Smooth muscle cell (in vitro differentiated cells): ENCODE data around the gene OXNAD1. TPM values are rescaled to one million over a fixed set of nuclear protein-coding genes. Genes with fewer than 3 reads are reported as not detected.

Experiments
- DNase-seq: peaks from one replicate; lab custom pipeline; 2025; ENCODE audit not compliant: unreplicated experiment; lab: John Stamatoyannopoulos, UW
- H2AFZ ChIP-seq: fragments of 200-600 bp; sonication (generic); 2 replicates; pipeline ENCODE4 v1.6.0; 2016; ENCODE audit warnings: antibody characterized with exemption, low read depth, mild to moderate bottlenecking
- H3F3A ChIP-seq: fragments of 200-600 bp; sonication (generic); 2 replicates; pipeline ENCODE4 v1.6.0; 2017; ENCODE audit warnings: antibody characterized with exemption, low read depth
- H3K27ac ChIP-seq: fragments of 200-600 bp; sonication (generic); 2 replicates; pipeline ENCODE4 v1.5.1; 2016; ENCODE audit warnings: low read depth, mild to moderate bottlenecking
- H3K27me3 ChIP-seq: fragments of 200-600 bp; sonication (generic); 2 replicates; pipeline ENCODE4 v1.6.1; 2016; ENCODE audit warnings: low read depth, mild to moderate bottlenecking
- H3K36me3 ChIP-seq: fragments of 200-600 bp; sonication (generic); 2 replicates; pipeline ENCODE4 v1.5.1; 2016; ENCODE audit warnings: low read depth
- H3K4me1 ChIP-seq: fragments of 200-600 bp; sonication (generic); 2 replicates; pipeline ENCODE4 v1.5.1; 2016; ENCODE audit warnings: low read depth
- H3K4me2 ChIP-seq: fragments of 200-600 bp; sonication (generic); 2 replicates; pipeline ENCODE4 v1.6.0; 2016; ENCODE audit warnings: mild to moderate bottlenecking
- H3K4me3 ChIP-seq: fragments of 200-600 bp; sonication (generic); 2 replicates; pipeline ENCODE4 v1.5.1; 2016; ENCODE audit warnings: mild to moderate bottlenecking
- H3K79me2 ChIP-seq: fragments of 200-600 bp; sonication (generic); 2 replicates; pipeline ENCODE4 v1.6.0; 2016; ENCODE audit warnings: low read depth, mild to moderate bottlenecking
- H3K9ac ChIP-seq: fragments of 200-600 bp; sonication (generic); 2 replicates; pipeline ENCODE4 v1.6.0; 2016; ENCODE audit warnings: low read depth
- H3K9me3 ChIP-seq: fragments of 200-600 bp; sonication (generic); replicated peaks from 2 replicates; pipeline ENCODE4 v1.5.1; 2016; ENCODE audit warnings: low read depth
- H4K20me1 ChIP-seq: fragments of 200-600 bp; sonication (generic); 2 replicates; pipeline ENCODE4 v1.6.0; 2016; ENCODE audit warnings: low read depth
- WGBS: methylation state at CpG from one replicate; pipeline ENCODE4 v1.1.7; 2016; ENCODE audit warnings: low lambda C conversion rate; 5-methylcytosine and 5-hydroxymethylcytosine counted together
- polyA plus RNA-seq: library from polyadenylated mRNA; unstranded; fragments of >200 nt; fragmentation: Nextera tagmentation; extraction: Ambion mirVana; gene quantifications from 2 replicates; pipeline ENCODE4 v1.2.1, GENCODE V29; 2016
- total RNA-seq: library from RNA; depleted of rRNA; stranded (reverse); fragments of >200 nt; gene quantifications from 2 replicates; pipeline ENCODE4 v1.2.3, GENCODE V29; 2014
- TF ChIP-seq, protein P1 (sequence below): fragments of 200-600 bp; sonication (generic); IDR thresholded peaks from 2 replicates; pipeline ENCODE4 v1.5.1; 2017; ENCODE audit warnings: borderline replicate concordance, mild to moderate bottlenecking, antibody characterized with exemption; ENCODE audit not compliant: insufficient read depth, poor library complexity, severe bottlenecking

OXNAD1 gene
- total and polyA plus RNA-seq, 2 experiments from 2014 or later, result 12.4 to 15.7 TPM

DNA sequence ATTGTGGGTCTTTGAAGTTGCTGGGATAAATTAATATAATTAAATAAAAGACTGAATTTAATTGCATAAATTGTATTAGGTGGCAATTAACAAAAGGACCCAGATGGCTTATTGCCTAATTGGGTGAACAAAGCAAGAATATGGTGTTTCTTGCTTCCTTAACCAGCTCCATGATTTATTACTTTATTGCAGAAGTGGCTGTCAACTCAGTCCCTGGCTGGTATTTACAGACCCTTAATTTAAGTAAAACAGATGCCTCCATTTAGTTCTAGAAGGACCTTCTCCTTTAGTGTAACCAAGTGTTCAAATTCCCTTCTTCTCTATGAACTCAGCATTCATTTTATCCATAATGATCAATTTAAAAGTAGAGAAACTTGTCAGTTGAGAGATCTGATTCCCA, 35.3 kb upstream of the OXNAD1 start:
- H3K9ac ChIP-seq, result no peak overlapping the region
- no peak overlapping the region for H3K4me2 ChIP-seq
- no peak overlapping the region for H3K27ac ChIP-seq
- H3K27me3 ChIP-seq, result no peaks in the 10 kb centered on the region
- no peaks in the 10 kb centered on the region for H3K4me1 ChIP-seq
- no peak overlapping the region for H3K4me3 ChIP-seq
- no peak overlapping the region for H2AFZ ChIP-seq
- H4K20me1 ChIP-seq, result no peaks in the 10 kb centered on the region
- H3K36me3 ChIP-seq, result no peaks in the 10 kb centered on the region
- H3K9me3 ChIP-seq, result no peaks in the 10 kb centered on the region
- no peak for DNase-seq
- no peaks in the 10 kb centered on the region for H3K79me2 ChIP-seq
- no peaks in the 10 kb centered on the region for H3F3A ChIP-seq
- TF ChIP-seq, protein P1, sequence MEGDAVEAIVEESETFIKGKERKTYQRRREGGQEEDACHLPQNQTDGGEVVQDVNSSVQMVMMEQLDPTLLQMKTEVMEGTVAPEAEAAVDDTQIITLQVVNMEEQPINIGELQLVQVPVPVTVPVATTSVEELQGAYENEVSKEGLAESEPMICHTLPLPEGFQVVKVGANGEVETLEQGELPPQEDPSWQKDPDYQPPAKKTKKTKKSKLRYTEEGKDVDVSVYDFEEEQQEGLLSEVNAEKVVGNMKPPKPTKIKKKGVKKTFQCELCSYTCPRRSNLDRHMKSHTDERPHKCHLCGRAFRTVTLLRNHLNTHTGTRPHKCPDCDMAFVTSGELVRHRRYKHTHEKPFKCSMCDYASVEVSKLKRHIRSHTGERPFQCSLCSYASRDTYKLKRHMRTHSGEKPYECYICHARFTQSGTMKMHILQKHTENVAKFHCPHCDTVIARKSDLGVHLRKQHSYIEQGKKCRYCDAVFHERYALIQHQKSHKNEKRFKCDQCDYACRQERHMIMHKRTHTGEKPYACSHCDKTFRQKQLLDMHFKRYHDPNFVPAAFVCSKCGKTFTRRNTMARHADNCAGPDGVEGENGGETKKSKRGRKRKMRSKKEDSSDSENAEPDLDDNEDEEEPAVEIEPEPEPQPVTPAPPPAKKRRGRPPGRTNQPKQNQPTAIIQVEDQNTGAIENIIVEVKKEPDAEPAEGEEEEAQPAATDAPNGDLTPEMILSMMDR, result no peak

DNA sequence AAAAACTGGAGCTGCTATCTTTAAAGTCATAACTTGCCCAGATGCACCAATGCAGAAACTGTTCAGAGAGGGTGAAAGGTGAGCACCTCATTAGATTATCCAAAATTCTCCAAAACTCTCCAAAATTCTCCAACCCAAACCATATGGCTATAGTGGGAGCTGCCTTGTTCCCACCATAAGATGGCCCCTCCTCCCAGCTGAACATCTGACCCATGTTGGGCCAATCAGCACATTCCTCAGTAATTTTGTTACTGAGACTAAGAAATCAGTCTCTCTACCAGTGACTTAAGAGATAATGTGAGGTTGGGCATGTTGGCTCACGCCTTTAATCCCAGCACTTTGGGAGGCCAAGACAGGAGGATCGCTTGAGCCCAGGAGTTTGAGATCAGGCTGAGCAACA, 33.0 kb upstream of the OXNAD1 start:
- WGBS, result 95% methylated on average over 2 of the region's 2 CpGs

DNA sequence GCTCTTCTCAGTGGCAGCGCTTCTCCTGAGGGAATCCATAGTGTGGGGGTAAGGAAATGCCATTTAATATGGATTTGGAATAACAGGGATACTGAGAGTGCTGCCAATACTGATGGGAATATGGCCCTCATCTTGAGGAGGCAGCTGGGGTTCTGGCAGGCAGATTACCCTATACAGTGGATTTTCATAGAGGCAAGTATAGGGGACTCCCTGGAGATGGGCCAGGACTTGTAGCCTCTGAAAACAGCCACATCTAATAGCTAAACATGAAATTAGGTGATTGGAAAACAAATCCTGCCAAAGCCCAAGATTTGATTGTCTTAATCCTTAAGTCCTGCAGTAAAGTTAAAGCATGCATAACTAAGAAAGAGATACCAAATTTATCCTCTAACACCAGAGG, 31.2 kb upstream of the OXNAD1 start:
- no peaks in the 10 kb centered on the region for H3K36me3 ChIP-seq
- H3K79me2 ChIP-seq, result no peaks in the 10 kb centered on the region
- H3F3A ChIP-seq, result no peaks in the 10 kb centered on the region
- no peak overlapping the region for H2AFZ ChIP-seq
- H3K4me2 ChIP-seq, result no peak overlapping the region
- no peaks in the 10 kb centered on the region for H3K9me3 ChIP-seq
- WGBS, result 100% methylated on average over 1 of the region's 1 CpG
- no peak overlapping the region for H3K9ac ChIP-seq
- no peak overlapping the region for H3K4me3 ChIP-seq
- H4K20me1 ChIP-seq, result no peaks in the 10 kb centered on the region
- TF ChIP-seq, protein P1, result no peak
- H3K4me1 ChIP-seq, result no peaks in the 10 kb centered on the region
- H3K27me3 ChIP-seq, result no peaks in the 10 kb centered on the region
- DNase-seq, result no peak
- no peak overlapping the region for H3K27ac ChIP-seq

More for the DNA sequence above, 33.0 kb upstream of the OXNAD1 start:
- Histone ChIP-seq H3K4me2 (no peak overlapping the region), H3K4me1 (no peaks in the 10 kb centered on the region), H3K79me2 (no peaks in the 10 kb centered on the region), H3F3A (no peaks in the 10 kb centered on the region), H3K9ac (no peak overlapping the region), H3K9me3 (no peaks in the 10 kb centered on the region), H3K27me3 (no peaks in the 10 kb centered on the region), H2AFZ (no peak overlapping the region), H3K27ac (no peak overlapping the region), H4K20me1 (no peaks in the 10 kb centered on the region), H3K36me3 (no peaks in the 10 kb centered on the region), H3K4me3 (no peak overlapping the region)
- no peak for DNase-seq
- TF ChIP-seq, protein P1, result no peak

DNA sequence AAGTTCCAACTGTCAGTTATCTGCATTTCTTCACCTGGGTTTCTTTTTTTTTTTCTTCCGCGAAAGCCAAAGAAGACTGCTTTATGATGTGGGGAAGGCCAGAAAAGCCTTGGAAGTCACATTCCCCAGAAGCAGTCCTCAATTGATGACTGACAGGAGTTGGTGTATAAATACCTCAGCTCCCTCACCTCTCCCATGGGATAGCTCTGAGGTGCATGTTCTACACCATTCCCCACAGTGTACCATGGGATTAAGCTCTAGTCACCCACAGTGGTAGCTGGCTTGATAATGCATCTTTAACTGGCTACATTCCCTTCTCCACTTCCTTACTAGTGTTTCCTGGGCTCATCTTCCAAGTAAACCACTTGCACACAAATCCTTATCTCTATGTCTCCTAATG, 30.7 kb upstream of the OXNAD1 start:
- Histone ChIP-seq H3K27ac (no peak overlapping the region), H2AFZ (no peak overlapping the region), H3F3A (no peaks in the 10 kb centered on the region), H3K36me3 (no peaks in the 10 kb centered on the region), H4K20me1 (no peaks in the 10 kb centered on the region), H3K9ac (no peak overlapping the region), H3K4me2 (no peak overlapping the region), H3K79me2 (no peaks in the 10 kb centered on the region), H3K9me3 (no peaks in the 10 kb centered on the region), H3K4me3 (no peak overlapping the region), H3K4me1 (peaks cover 4% of the 10 kb centered on the region), H3K27me3 (no peaks in the 10 kb centered on the region)
- TF ChIP-seq, protein P1, result no peak
- WGBS, result 75% methylated on average over 2 of the region's 2 CpGs
- DNase-seq, result no peak
